Pancreas (tissue), 10 donors: ENCODE results near the gene MTIF3. TPM values are rescaled to one million over a fixed set of nuclear protein-coding genes. Genes with fewer than 3 reads are reported as not detected.

ENCODE experiments used
- ATAC-seq, 4 donors: fragments of 200-7000 bp; cut with Tn5 transposase; one replicate each; pipeline versions ENCODE4 v1.8.0 to v1.9.1; 2020; ENCODE audit warnings: mild to moderate bottlenecking in 4 of 4, moderate library complexity in 4 of 4
- DNase-seq, 6 donors: peaks; one replicate each; pipeline ENCODE4 v3.0.0-alpha.2; 2020
- FAIRE-seq: peaks from 2 replicates; lab custom pipeline; 2012; peaks lifted over from hg19 to GRCh38; lab: Jason Lieb, UNC
- H3K27ac ChIP-seq, 4 donors: fragments of 200-600 bp; sonication (generic); 1 replicate in 3 of 4; 2 replicates in 1 of 4; pipeline versions ENCODE4 v1.5.0 to v1.8.0; 2020
- H3K27me3 ChIP-seq, 4 donors: fragments of 200-600 bp; one replicate each; pipeline ENCODE4 v1.8.0; 2021
- H3K36me3 ChIP-seq, 3 donors: fragments of 200-600 bp; sonication (generic) in 1 of 3; one replicate each; pipeline versions ENCODE4 v1.5.0 to v1.8.0; 2020 to 2021
- H3K4me1 ChIP-seq, 3 donors: fragments of 200-600 bp; one replicate each; pipeline ENCODE4 v1.8.0; 2021
- H3K4me3 ChIP-seq, 4 donors: fragments of 200-600 bp; sonication (generic) in 2 of 4; one replicate each; pipeline versions ENCODE4 v1.5.0 to v1.8.0; 2020 to 2021
- H3K9me3 ChIP-seq, 4 donors: fragments of 200-600 bp; one replicate each; pipeline ENCODE4 v1.8.0; 2021
- CTCF ChIP-seq, 4 donors: fragments of 200-600 bp; sonication (generic) in 3 of 4; IDR thresholded peaks; one replicate each; pipeline versions ENCODE4 v1.5.0 to v1.8.0; 2021; ENCODE audit warnings: antibody characterized with exemption in 4 of 4
- WGBS, 2 donors: extraction: QIAGEN DNeasy Blood & Tissue Kit; methylation state at CpG; one replicate each; pipeline ENCODE4 v1.1.7; 2013; 5-methylcytosine and 5-hydroxymethylcytosine counted together
- intact Hi-C, 3 donors: fragments of 100-400 bp; cut with DNase I; formaldehyde crosslinking; loops; one replicate each; pipeline versions ENCODE4 v1.11.1 to v1.14.2; 2022
- polyA plus RNA-seq, 2 donors: library from polyadenylated mRNA; stranded (reverse); fragments of 200-250 nt; gene quantifications; one replicate each; pipeline ENCODE4 v1.2.3, GENCODE V29; 2013
- total RNA-seq, 6 donors: library from RNA; stranded (reverse); fragmentation: NEBNext Ultra II Directional in 4 of 6; extraction: Animal tissue kit (Norgen Biotek cat#: 25700) in 4 of 6; gene quantifications; one replicate each; pipeline versions ENCODE4 v1.2.1 to v1.2.4, GENCODE V29; 2021 to 2023
- donor health status: healthy with polysubstance abuse.
- donor health status: DM: no; HTN: no; CAD: no; lungs with moderate emphysema.
- donor health status: DM: no; HTN: no; CAD: no.
- donor health status: control.
- donor health status: control.
- donor health status: Bipolar disorder and iron deficiency.
- donor health status: DM: yes; HTN: yes; CAD: no.
- donor health status: DM: no; HTN: no; CAD: no.
- donor health status: DM: no; HTN: no; CAD: no.
- donor health status: DM: yes; HTN: yes; CAD: no.

MTIF3 gene
- total and polyA plus RNA-seq, 8 donors = 22.3 to 91.4 (median 30.5) TPM

DNA sequence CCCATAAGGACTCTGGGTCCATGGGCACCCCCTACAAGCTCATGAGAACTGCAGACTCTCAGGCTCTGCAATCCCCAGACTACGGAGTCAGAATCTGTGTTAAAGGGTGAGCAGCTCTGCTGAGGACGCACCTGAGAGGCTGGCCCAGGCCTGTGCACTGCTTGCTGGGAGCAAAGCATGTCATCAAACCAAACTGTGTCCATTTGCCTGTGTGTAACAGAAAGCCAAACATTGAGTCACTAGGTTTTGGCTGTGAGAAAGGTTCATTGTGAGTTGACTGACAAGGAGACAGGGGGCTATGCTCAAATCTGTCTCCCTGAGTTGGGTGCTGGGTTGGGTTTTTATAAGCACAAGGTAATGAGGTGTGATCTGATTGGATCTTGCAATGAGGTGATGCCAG is 22.1 kb upstream of the MTIF3 start:
- intact Hi-C loops = no loop called here
- ATAC-seq = no peak
- H3K27me3 ChIP-seq = no peaks in the 10 kb centered on the region
- no peak for DNase-seq
- no peak overlapping the region for H3K27ac ChIP-seq
- TF ChIP-seq CTCF (IDR thresholded peaks at IDR 0.05) = no peak
- H3K36me3 ChIP-seq = no peaks in the 10 kb centered on the region
- WGBS, 2 donors = 69 to 85% methylated on average over 2 of the region's 2 CpGs
- H3K9me3 ChIP-seq = no peaks in the 10 kb centered on the region
- H3K4me1 ChIP-seq = peaks cover 0 to 2% (median 0%) of the 10 kb centered on the region in 3 donors
- no peak overlapping the region for H3K4me3 ChIP-seq
- no peak for FAIRE-seq

DNA sequence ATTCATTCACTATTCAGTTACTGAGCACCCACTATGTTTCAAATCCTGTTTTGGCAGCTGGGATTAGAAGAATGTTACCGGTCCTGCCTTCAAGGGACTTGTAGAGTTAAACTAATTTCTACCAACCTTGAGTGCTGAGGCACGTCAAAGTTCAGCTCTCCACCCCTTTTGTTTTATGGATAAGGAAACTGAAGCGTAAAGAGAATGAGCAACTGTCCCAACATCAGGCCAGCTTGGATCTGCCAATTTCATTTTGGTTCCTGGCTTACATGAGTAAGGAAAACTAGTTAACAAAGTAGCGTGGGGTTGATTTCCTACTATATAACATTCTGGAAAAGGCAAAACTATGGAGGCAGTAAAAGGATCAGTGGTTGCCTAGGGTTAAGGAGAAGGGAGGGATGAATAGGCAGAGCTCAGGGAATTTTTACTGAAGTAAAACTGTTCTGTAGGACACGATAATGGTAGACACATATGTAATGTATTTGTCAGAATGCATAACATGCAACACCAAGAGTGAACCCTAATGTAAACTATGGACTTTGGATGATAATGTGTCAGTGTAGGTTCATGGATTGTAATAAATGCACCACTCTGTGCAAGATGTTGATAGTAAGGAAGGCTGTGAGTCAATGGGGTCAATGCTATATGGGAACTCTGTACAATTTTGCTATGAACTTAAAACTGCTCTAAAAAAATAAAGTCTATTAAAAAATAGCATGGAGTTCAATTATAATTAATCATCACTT is 19.9 kb upstream of the MTIF3 start:
- intact Hi-C loops = no loop called here
- no peak for ATAC-seq
- Histone ChIP-seq H3K4me1 (no peaks in the 10 kb centered on the region), H3K4me3 (no peak overlapping the region), H3K36me3 (no peaks in the 10 kb centered on the region), H3K9me3 (no peaks in the 10 kb centered on the region), H3K27me3 (no peaks in the 10 kb centered on the region), H3K27ac (no peak overlapping the region)
- no peak for TF ChIP-seq CTCF (IDR thresholded peaks at IDR 0.05)
- no peak for DNase-seq
- FAIRE-seq = no peak
- WGBS, 2 donors = 70 to 76% methylated on average over 5 of the region's 5 CpGs

DNA sequence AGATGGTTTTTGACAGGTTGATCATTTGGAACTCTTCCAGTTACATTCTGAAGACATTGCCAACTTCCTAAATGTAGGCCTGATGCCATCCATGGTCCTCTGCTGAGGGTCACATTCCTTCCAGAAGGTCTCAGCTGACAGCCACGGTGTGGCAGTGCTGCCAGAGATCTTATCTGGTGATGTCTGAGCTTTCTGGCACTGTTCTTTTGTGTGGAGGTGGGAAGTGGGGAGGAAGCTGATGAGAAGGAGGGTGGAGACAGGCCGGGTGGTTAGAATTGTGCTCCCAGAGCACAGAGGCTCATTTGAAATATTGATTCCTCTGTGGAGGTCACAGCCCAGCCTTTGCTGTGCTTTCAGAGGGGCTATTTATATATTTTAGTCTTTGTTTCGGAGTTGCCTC is 16.1 kb upstream of the MTIF3 start:
- intact Hi-C loops = no loop called here
- FAIRE-seq (no peak), DNase-seq (peak in 2 of 6 donors; percentile 27 to 36), ATAC-seq (peak; percentile 52 to 82 (median 66))
- Histone ChIP-seq H3K36me3 (no peaks in the 10 kb centered on the region), H3K4me3 (no peak overlapping the region), H3K9me3 (no peaks in the 10 kb centered on the region), H3K27ac (no peak overlapping the region), H3K4me1 (no peaks in the 10 kb centered on the region), H3K27me3 (no peaks in the 10 kb centered on the region)
- 22 to 32% methylated on average over 3 of the region's 3 CpGs for WGBS, 2 donors
- no peak for TF ChIP-seq CTCF (IDR thresholded peaks at IDR 0.05)

- FAIRE-seq = no peak
- H3K9me3 ChIP-seq = no peaks in the 10 kb centered on the region
- intact Hi-C loops = no loop called here
- DNase-seq = no peak
- H3K36me3 ChIP-seq = no peaks in the 10 kb centered on the region
- ATAC-seq = no peak
- no peak for TF ChIP-seq CTCF (IDR thresholded peaks at IDR 0.05)
- WGBS, 2 donors = 76 to 83% methylated on average over 5 of the region's 5 CpGs
- H3K27me3 ChIP-seq = no peaks in the 10 kb centered on the region
- no peak overlapping the region for H3K4me3 ChIP-seq
- no peak overlapping the region for H3K27ac ChIP-seq
- H3K4me1 ChIP-seq = no peaks in the 10 kb centered on the region
These were observed 15.2 kb upstream of the MTIF3 start for GRCh38 chr13:27465611-27466010.

GRCh38 chr13:27463500-27463899 is 13.1 kb upstream of the MTIF3 start:
- ATAC-seq (no peak), DNase-seq (no peak), FAIRE-seq (no peak)
- intact Hi-C loops = no loop called here
- TF ChIP-seq CTCF (IDR thresholded peaks at IDR 0.05) = no peak
- Histone ChIP-seq H3K4me3 (no peak overlapping the region), H3K36me3 (no peaks in the 10 kb centered on the region), H3K4me1 (no peaks in the 10 kb centered on the region), H3K27me3 (no peaks in the 10 kb centered on the region), H3K27ac (no peak overlapping the region), H3K9me3 (no peaks in the 10 kb centered on the region)
- 71 to 72% methylated on average over 6 of the region's 6 CpGs for WGBS, 2 donors
